ENCODE results near the gene PRKN. TPM values are rescaled to one million over a fixed set of nuclear protein-coding genes. Genes with fewer than 3 reads are reported as not detected.

Gene PRKN
- total RNA-seq, 1 donor from 2014 or later: not detected

GRCh38 chr6:162313922-162314660 lies 413.5 kb downstream of the PRKN start:
- Mint-ChIP-seq H3K27ac (no peak overlapping the region), H3K9me3 (no peaks in the 10 kb centered on the region), H3K4me1 (ENCODE audit: low read depth) (no peaks in the 10 kb centered on the region), H3K4me3 (ENCODE audit: low read depth) (no peak overlapping the region), H3K27me3 (ENCODE audit: low read depth) (no peaks in the 10 kb centered on the region), H3K36me3 (ENCODE audit: low read depth) (no peaks in the 10 kb centered on the region)
- intact Hi-C loops (cut with micrococcal nuclease): no loop called here
- no peak for DNase-seq (ENCODE audit: low spot score)

GRCh38 chr6:162307865-162308264 lies 419.7 kb downstream of the PRKN start:
- DNase-seq (ENCODE audit: low spot score): no peak
- Mint-ChIP-seq H3K27me3 (ENCODE audit: low read depth) (no peaks in the 10 kb centered on the region), H3K4me1 (ENCODE audit: low read depth) (no peaks in the 10 kb centered on the region), H3K9me3 (no peaks in the 10 kb centered on the region), H3K36me3 (ENCODE audit: low read depth) (no peaks in the 10 kb centered on the region), H3K4me3 (ENCODE audit: low read depth) (no peak overlapping the region), H3K27ac (no peak overlapping the region)
- intact Hi-C loops (cut with micrococcal nuclease): no loop called here

- no peaks in the 10 kb centered on the region for H3K9me3 Mint-ChIP-seq
- H3K4me3 Mint-ChIP-seq (ENCODE audit: low read depth): no peak overlapping the region
- no peaks in the 10 kb centered on the region for H3K4me1 Mint-ChIP-seq (ENCODE audit: low read depth)
- no peak overlapping the region for H3K27ac Mint-ChIP-seq
- intact Hi-C loops (cut with micrococcal nuclease): no loop called here
- DNase-seq (ENCODE audit: low spot score): no peak
- H3K36me3 Mint-ChIP-seq (ENCODE audit: low read depth): no peaks in the 10 kb centered on the region
- no peaks in the 10 kb centered on the region for H3K27me3 Mint-ChIP-seq (ENCODE audit: low read depth)
Measured at GRCh38 chr6:162306616-162307015, 420.9 kb downstream of the PRKN start.

- intact Hi-C loops (cut with micrococcal nuclease): no loop called here
- Mint-ChIP-seq H3K36me3 (ENCODE audit: low read depth) (no peaks in the 10 kb centered on the region), H3K27ac (no peak overlapping the region), H3K9me3 (no peaks in the 10 kb centered on the region), H3K27me3 (ENCODE audit: low read depth) (no peaks in the 10 kb centered on the region), H3K4me1 (ENCODE audit: low read depth) (no peaks in the 10 kb centered on the region), H3K4me3 (ENCODE audit: low read depth) (no peak overlapping the region)
- DNase-seq (ENCODE audit: low spot score): no peak
Measured at GRCh38 chr6:162301128-162301527, 426.4 kb downstream of the PRKN start.

- H3K4me1 Mint-ChIP-seq (ENCODE audit: low read depth): no peaks in the 10 kb centered on the region
- no peaks in the 10 kb centered on the region for H3K27me3 Mint-ChIP-seq (ENCODE audit: low read depth)
- H3K36me3 Mint-ChIP-seq (ENCODE audit: low read depth): no peaks in the 10 kb centered on the region
- no peak overlapping the region for H3K4me3 Mint-ChIP-seq (ENCODE audit: low read depth)
- DNase-seq (ENCODE audit: low spot score): no peak
- intact Hi-C loops (cut with micrococcal nuclease): no loop called here
- H3K27ac Mint-ChIP-seq: no peak overlapping the region
- no peaks in the 10 kb centered on the region for H3K9me3 Mint-ChIP-seq
Measured at GRCh38 chr6:162294029-162294428, 433.5 kb downstream of the PRKN start.

- intact Hi-C loops (cut with micrococcal nuclease): no loop called here
- no peaks in the 10 kb centered on the region for H3K4me1 Mint-ChIP-seq (ENCODE audit: low read depth)
- no peak overlapping the region for H3K27ac Mint-ChIP-seq
Measured at GRCh38 chr6:162292915-162293314, 434.7 kb downstream of the PRKN start.

GRCh38 chr6:162290846-162291465 lies 436.6 kb downstream of the PRKN start:
- intact Hi-C loops (cut with micrococcal nuclease): no loop called here
- H3K27ac Mint-ChIP-seq: no peak overlapping the region
- H3K4me1 Mint-ChIP-seq (ENCODE audit: low read depth): no peaks in the 10 kb centered on the region
- no peak for DNase-seq (ENCODE audit: low spot score)
- no peaks in the 10 kb centered on the region for H3K9me3 Mint-ChIP-seq
- H3K36me3 Mint-ChIP-seq (ENCODE audit: low read depth): no peaks in the 10 kb centered on the region
- H3K27me3 Mint-ChIP-seq (ENCODE audit: low read depth): no peaks in the 10 kb centered on the region
- no peak overlapping the region for H3K4me3 Mint-ChIP-seq (ENCODE audit: low read depth)

More at GRCh38 chr6:162292915-162293314, 434.7 kb downstream of the PRKN start:
- H3K9me3 Mint-ChIP-seq: no peaks in the 10 kb centered on the region
- DNase-seq (ENCODE audit: low spot score): no peak
- H3K36me3 Mint-ChIP-seq (ENCODE audit: low read depth): no peaks in the 10 kb centered on the region
- no peaks in the 10 kb centered on the region for H3K27me3 Mint-ChIP-seq (ENCODE audit: low read depth)
- no peak overlapping the region for H3K4me3 Mint-ChIP-seq (ENCODE audit: low read depth)

GRCh38 chr6:162289972-162290371 lies 437.6 kb downstream of the PRKN start:
- intact Hi-C loops (cut with micrococcal nuclease): no loop called here
- DNase-seq (ENCODE audit: low spot score): no peak
- Mint-ChIP-seq H3K27me3 (ENCODE audit: low read depth) (no peaks in the 10 kb centered on the region), H3K4me3 (ENCODE audit: low read depth) (no peak overlapping the region), H3K9me3 (no peaks in the 10 kb centered on the region), H3K27ac (no peak overlapping the region), H3K36me3 (ENCODE audit: low read depth) (no peaks in the 10 kb centered on the region), H3K4me1 (ENCODE audit: low read depth) (no peaks in the 10 kb centered on the region)

GRCh38 chr6:162273986-162274385 lies 453.6 kb downstream of the PRKN start:
- H3K9me3 Mint-ChIP-seq: no peaks in the 10 kb centered on the region
- H3K4me1 Mint-ChIP-seq (ENCODE audit: low read depth): no peaks in the 10 kb centered on the region

GRCh38 chr6:162271922-162272321 lies 455.6 kb downstream of the PRKN start:
- Mint-ChIP-seq H3K4me1 (ENCODE audit: low read depth) (no peaks in the 10 kb centered on the region), H3K36me3 (ENCODE audit: low read depth) (no peaks in the 10 kb centered on the region), H3K27me3 (ENCODE audit: low read depth) (no peaks in the 10 kb centered on the region), H3K4me3 (ENCODE audit: low read depth) (no peak overlapping the region), H3K27ac (no peak overlapping the region), H3K9me3 (no peaks in the 10 kb centered on the region)
- DNase-seq (ENCODE audit: low spot score): no peak
- intact Hi-C loops (cut with micrococcal nuclease): no loop called here

More at GRCh38 chr6:162273986-162274385, 453.6 kb downstream of the PRKN start:
- H3K27me3 Mint-ChIP-seq (ENCODE audit: low read depth): no peaks in the 10 kb centered on the region
- intact Hi-C loops (cut with micrococcal nuclease): loop anchor here (1.0 kb wide), 1 partner anchor 29 kb away; no protein-coding TSS in a partner anchor
- no peak overlapping the region for H3K4me3 Mint-ChIP-seq (ENCODE audit: low read depth)
- no peaks in the 10 kb centered on the region for H3K36me3 Mint-ChIP-seq (ENCODE audit: low read depth)
- H3K27ac Mint-ChIP-seq: no peak overlapping the region
- no peak for DNase-seq (ENCODE audit: low spot score)

GRCh38 chr6:162270966-162271365 lies 456.6 kb downstream of the PRKN start:
- H3K27ac Mint-ChIP-seq: no peak overlapping the region
- no peak overlapping the region for H3K4me3 Mint-ChIP-seq (ENCODE audit: low read depth)
- H3K36me3 Mint-ChIP-seq (ENCODE audit: low read depth): no peaks in the 10 kb centered on the region
- H3K4me1 Mint-ChIP-seq (ENCODE audit: low read depth): no peaks in the 10 kb centered on the region
- H3K9me3 Mint-ChIP-seq: no peaks in the 10 kb centered on the region
- intact Hi-C loops (cut with micrococcal nuclease): no loop called here
- H3K27me3 Mint-ChIP-seq (ENCODE audit: low read depth): no peaks in the 10 kb centered on the region
- DNase-seq (ENCODE audit: low spot score): no peak

GRCh38 chr6:162267641-162268040 lies 459.9 kb downstream of the PRKN start:
- no peak overlapping the region for H3K4me3 Mint-ChIP-seq (ENCODE audit: low read depth)
- no peak for DNase-seq (ENCODE audit: low spot score)
- H3K4me1 Mint-ChIP-seq (ENCODE audit: low read depth): no peaks in the 10 kb centered on the region
- H3K36me3 Mint-ChIP-seq (ENCODE audit: low read depth): no peaks in the 10 kb centered on the region
- H3K9me3 Mint-ChIP-seq: peaks cover 4% of the 10 kb centered on the region
- intact Hi-C loops (cut with micrococcal nuclease): no loop called here
- no peak overlapping the region for H3K27ac Mint-ChIP-seq
- H3K27me3 Mint-ChIP-seq (ENCODE audit: low read depth): no peaks in the 10 kb centered on the region

GRCh38 chr6:162267126-162267525 lies 460.4 kb downstream of the PRKN start:
- Mint-ChIP-seq H3K27me3 (ENCODE audit: low read depth) (no peaks in the 10 kb centered on the region), H3K4me1 (ENCODE audit: low read depth) (no peaks in the 10 kb centered on the region), H3K27ac (no peak overlapping the region), H3K9me3 (peaks cover 4% of the 10 kb centered on the region), H3K4me3 (ENCODE audit: low read depth) (no peak overlapping the region), H3K36me3 (ENCODE audit: low read depth) (no peaks in the 10 kb centered on the region)
- intact Hi-C loops (cut with micrococcal nuclease): no loop called here
- DNase-seq (ENCODE audit: low spot score): no peak
